8988T (cell line): ENCODE measurements around the gene LIM2.

Experiments
- DNase-seq: peaks from one replicate; pipeline ENCODE4 v3.0.0; 2011

Gene LIM2

DNA sequence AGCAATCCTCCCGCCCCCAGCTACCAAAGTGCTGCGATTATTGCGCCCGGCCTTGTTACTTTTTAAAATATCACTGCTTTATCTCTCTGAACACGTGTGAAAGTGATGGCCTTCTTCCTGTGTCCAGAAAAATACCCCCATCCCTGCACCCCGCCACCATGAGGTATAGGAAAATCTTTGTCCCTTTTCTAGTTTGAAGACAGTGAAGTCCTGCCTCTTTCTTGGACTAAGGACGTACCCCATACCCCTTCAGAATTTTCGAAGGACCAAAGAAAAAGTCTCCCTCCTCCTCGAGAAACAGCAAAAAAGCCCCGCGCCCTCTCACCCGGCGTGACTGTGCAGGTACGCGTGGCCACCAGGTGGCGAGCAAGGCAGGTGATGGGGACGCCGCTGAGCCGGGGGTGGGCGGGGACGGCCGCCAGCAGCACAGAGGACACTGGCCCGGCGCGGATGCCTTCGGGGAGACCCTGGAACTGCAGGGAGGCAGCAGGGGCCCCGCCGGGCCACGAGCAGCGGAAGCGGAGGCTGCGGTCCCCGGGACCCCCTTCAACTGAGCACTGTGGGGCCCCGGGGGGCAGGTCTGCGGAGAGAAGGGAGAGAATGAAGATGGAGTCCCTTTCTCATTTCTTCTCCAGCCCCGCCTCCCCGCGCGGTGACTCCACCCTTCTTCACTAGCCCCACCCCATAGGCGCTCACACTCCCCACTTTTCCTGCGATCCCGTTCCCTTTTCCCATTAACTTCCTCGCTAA, 49.0 kb downstream of the LIM2 start:
- peak; percentile 89 for DNase-seq

DNA sequence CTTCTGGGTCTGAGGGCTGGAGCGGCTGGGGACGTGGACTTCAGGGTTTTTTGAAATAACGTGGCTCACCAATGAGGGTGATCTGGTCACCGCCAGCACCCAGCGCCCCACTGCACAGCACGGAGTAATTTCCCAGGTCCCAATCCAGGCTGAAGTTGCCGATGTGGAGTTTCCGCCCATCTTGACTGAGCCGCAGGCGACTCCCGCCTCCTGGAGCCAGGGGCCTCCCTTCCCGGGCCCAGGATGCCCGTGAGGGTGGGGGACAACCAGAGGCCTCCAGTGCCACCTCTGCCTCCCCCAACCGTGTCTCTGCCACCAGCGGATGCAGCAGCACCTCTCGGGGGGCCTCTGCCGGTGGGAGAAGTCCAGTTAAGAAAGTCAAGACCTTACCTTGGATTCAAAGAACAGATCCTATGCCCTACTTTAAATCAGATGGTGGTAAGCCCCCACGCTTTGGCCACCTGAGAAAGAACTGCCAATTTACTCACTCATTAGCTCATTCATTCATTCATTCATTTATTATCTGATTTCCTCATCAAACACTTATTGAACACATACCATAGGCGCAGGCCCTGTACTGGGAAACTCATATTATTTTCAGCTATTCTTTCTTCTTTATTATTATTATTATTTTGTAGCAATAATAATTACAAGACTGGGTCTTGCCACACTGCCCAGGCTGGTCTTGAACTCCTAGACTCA, 49.8 kb downstream of the LIM2 start:
- DNase-seq: no peak

DNA sequence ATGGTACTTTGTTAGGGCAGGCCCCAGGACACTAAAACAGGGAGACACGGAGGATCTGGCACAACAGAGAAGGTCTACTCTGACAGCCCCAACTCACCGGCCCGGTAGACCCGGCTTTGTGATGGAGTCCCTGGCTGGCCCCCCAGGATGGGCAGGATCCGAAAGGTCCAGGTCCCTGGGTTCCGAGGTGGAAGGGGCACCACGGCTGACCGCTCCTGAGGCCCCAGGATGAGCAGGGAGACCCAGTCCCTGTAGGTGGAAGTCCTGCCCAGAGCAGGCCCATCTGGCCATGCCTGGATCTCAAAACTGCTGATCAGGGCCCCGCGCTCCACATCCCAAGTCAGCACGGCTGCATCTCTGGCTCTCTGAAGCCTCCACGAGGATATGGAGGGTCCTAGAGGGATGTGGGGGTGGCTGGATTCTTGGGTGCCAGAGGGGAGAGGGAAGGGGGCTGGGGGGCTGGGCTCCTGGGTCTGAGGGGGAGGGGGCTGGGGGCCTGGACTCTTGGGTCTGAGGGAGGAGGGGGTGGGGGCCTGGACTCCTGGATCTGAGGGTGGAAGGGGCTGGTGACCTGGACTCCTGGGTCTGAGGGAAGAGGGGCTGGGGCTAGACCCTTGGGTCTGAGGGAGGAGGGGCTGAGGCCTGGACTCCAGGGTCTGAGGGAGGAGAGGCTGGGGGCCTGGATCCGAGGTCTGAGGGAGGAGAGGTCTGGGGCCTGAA, 50.5 kb downstream of the LIM2 start:
- no peak for DNase-seq

DNA sequence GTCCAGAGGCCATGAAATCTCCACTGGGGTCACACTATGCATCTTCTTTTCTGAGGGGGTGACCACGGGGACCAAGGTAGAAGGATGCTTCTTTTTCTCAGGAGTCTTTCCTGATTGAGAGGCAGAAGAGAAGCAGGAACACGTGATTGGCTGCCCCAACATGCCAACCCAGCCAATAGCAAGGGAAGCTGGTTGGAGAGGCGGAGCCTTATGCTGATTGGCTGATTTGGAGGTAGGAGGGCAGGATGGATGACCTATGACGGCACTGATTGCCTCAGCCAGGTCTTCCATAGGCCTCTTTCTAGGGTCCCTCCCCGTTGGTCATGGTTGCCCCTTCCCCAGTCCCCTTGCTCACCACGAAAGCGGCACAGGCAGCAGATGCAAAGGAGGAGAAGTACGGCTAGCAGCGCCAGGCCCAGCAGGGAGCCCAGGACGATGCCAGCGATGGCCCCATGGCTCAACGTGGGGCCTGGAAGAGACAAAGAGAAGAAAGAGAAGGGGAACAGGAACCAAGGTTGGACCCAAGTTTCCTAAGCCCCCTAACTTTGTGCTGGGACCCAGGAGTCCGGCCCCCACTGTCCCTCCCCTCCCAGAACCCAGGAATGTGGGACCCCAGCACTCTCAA, 53.8 kb downstream of the LIM2 start:
- DNase-seq: no peak

DNA sequence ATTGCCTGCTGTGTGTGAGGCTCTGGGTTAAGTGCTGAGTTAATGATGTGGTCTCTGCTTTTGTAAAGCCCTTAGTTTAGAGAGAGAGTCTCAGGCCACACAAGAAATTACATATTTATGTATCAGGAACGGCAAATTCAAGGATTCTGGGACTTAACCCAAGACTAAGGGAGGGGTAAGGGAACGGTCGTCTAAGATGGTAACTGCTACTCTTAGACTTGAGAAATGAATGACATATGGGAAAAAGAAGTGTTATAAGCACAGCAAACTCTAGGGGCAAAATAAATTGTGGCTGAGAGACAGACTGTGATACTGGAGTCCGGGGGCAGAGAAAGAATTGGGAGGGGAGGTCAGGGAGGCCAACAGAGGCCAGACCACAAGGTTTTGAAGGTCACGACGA, 56.1 kb downstream of the LIM2 start:
- DNase-seq: no peak

DNA sequence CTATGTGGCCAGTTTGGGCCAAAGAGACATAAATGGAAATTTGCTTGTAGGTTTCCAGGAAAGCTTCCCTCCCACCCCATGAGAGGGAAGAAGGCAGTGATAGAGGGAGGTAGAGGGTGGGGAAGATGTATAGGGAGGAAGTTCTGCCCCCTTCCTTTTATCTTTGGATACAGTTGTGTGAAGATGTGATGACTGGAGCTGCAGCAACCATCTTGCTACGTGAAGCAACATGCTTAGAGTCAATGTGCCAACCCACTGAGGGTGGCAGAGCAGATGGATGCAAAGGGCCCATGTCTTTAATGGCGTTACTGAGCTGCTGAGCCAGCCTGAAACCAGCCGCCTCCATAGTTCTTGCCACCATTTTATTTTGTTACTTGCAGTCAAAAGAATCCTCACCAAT, 56.6 kb downstream of the LIM2 start:
- DNase-seq: no peak

DNA sequence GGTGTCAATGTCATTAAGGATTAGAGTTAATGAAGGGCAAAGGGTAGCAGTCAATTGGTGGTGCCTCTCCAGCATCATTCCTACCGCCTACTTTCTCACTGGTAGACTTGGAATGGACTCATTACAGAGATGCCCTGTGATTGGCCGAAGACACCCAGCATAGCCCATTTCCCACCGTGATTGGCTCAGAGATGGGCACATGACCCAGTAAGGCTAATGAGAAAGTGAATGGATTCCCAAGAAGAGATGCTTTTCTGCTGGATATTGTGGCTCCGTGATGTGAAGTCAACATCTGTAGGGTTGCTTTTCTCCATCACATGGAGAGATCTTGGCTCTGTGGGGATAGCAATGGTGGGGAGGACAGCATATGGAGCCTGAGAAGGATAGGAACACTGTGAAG, 57.4 kb downstream of the LIM2 start:
- DNase-seq: no peak
